ENCODE results near the gene PHACTR2.
"Not testable (repeated sequence)": the region's sequence is repeated elsewhere in the genome, so short reads cannot be mapped to it uniquely, and the experiment has no call there.

PHACTR2 gene

GRCh38 chr6:143664171-143664570, 13.6 kb upstream of the PHACTR2 start:
- Mint-ChIP-seq H3K27ac (no peak overlapping the region), H3K9me3 (peaks cover 34% of the 10 kb centered on the region), H3K36me3 (peaks cover 36% of the 10 kb centered on the region), H3K4me3 (no peak overlapping the region), H3K4me1 (no peaks in the 10 kb centered on the region), H3K27me3 (no peaks in the 10 kb centered on the region)

DNA sequence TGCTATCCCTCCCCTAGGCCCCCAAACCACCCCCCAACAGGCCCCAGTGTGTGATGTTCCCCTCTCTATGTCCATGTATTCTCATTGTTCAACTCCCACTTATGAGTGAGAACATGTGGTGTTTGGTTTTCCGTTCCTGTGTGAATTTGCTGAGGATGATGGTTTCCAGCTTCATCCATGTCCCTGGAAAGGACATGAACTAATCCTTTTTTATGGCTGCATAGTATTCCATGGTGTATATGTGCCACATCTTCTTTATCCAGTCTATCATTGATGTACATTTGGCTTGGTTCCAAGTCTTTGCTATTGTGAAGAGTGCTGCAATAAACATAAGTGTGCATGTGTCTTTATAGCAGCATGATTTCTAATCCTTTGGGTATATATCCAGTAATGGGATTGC, 11.8 kb upstream of the PHACTR2 start:
- H3K9me3 Mint-ChIP-seq: peaks cover 26% of the 10 kb centered on the region
- H3K27ac Mint-ChIP-seq: not testable (repeated sequence)

DNA sequence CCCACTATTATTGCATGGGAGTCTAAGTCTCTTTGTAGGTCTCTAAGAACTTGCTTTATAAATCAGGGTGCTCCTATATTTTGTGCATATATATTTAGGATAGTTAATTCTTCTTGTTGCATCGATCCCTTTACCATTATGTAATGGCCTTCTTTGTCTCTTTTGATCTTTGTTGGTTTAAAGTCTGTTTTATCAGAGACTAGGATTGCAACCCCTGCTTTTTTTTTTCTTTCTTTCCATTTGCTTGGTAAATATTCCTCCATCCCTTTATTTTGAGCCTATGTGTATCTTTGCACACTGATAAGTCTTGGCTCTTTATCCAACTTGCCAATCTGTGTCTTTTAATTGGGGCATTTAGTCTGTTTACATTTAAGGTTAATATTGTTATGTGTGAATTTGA, 8.3 kb upstream of the PHACTR2 start:
- not testable (repeated sequence) for H3K4me1 Mint-ChIP-seq, H3K4me3 Mint-ChIP-seq, H3K27ac Mint-ChIP-seq, H3K27me3 Mint-ChIP-seq
- peaks cover 13% of the 10 kb centered on the region for H3K9me3 Mint-ChIP-seq
- peaks cover 29% of the 10 kb centered on the region for H3K36me3 Mint-ChIP-seq

More for the DNA sequence above, 11.8 kb upstream of the PHACTR2 start:
- H3K27me3 Mint-ChIP-seq, H3K4me1 Mint-ChIP-seq, H3K4me3 Mint-ChIP-seq: not testable (repeated sequence)
- H3K36me3 Mint-ChIP-seq: peaks cover 37% of the 10 kb centered on the region

DNA sequence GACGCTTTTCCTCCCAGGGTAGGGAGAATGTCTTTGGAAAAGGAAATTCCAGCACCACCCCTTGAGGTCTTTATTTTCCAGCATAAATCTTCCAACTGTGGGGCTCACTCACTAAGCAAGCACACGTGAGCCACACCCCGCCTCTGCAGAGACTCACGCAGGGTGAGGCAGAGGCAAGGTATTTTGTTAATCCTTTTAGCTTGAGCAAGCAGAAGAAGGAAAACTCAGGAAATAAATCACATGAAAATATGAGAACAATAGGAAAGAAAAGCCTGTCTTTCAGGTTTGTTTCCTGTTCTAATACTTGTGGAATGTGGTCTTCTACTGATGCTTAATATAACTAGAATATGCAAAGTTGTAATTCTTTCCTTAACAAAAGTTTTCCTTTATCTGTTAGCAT, 4.1 kb upstream of the PHACTR2 start:
- H3K27ac Mint-ChIP-seq: no peak overlapping the region
- H3K4me1 Mint-ChIP-seq: peaks cover 8% of the 10 kb centered on the region
- no peaks in the 10 kb centered on the region for H3K27me3 Mint-ChIP-seq
- peaks cover 14% of the 10 kb centered on the region for H3K36me3 Mint-ChIP-seq
- no peak overlapping the region for H3K4me3 Mint-ChIP-seq
- H3K9me3 Mint-ChIP-seq: peaks cover 5% of the 10 kb centered on the region

DNA sequence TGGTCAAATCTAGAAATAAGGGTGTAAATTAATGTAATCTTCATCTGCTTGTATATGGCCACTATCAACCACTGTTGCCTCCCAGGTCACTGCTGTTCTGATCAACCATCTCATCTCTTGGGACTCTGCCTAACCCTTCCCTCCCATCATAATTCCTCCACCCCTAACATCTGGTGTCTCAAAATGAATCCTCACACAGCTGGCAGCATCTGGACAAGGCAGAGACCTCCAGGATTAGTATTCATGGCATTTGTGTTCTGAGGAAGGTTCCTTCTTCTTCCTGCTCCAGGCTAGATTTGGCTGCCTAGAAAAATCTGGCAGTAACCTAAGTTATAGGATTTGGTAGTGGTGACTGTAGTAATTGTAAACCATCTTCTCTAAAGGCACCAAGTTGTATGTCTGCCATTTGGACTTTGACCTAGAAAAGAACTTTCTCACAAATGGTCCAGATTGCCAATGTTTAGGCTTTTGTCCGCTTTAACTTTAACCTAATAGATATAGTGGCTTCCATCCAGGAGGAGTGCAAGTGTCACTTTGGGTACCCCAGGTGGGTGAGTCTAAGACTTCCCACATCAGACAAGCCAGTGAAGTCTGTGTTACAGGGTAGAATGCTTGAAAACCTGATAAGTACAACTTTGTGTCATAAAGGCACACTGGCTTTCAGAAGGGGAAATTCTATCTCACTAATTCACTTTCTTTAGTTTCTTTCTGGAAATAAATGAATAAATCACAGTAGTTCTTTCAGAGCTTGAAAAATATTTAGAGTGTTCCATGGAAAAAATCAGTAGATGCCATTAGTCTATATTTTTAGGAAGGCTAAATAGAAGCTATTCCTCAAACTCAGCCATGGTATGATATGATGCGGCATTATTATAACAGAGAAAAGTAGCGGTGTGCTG, 3.0 kb upstream of the PHACTR2 start:
- no peaks in the 10 kb centered on the region for H3K9me3 Mint-ChIP-seq

GRCh38 chr6:143675382-143675900, 2.3 kb upstream of the PHACTR2 start:
- Mint-ChIP-seq H3K27ac (no peak overlapping the region), H3K36me3 (peaks cover 2% of the 10 kb centered on the region), H3K9me3 (no peaks in the 10 kb centered on the region), H3K4me3 (no peak overlapping the region), H3K4me1 (peaks cover 24% of the 10 kb centered on the region), H3K27me3 (no peaks in the 10 kb centered on the region)

More for the DNA sequence above, 3.0 kb upstream of the PHACTR2 start:
- no peak overlapping the region for H3K4me3 Mint-ChIP-seq
- H3K36me3 Mint-ChIP-seq: peaks cover 5% of the 10 kb centered on the region
- H3K27ac Mint-ChIP-seq: no peak overlapping the region
- H3K27me3 Mint-ChIP-seq: no peaks in the 10 kb centered on the region
- H3K4me1 Mint-ChIP-seq: peaks cover 19% of the 10 kb centered on the region

GRCh38 chr6:143675946-143676345, 1.8 kb upstream of the PHACTR2 start:
- Mint-ChIP-seq H3K4me3 (peak overlapping the region; percentile 30), H3K9me3 (no peaks in the 10 kb centered on the region), H3K27ac (no peak overlapping the region), H3K36me3 (no peaks in the 10 kb centered on the region), H3K27me3 (no peaks in the 10 kb centered on the region), H3K4me1 (peaks cover 29% of the 10 kb centered on the region)

GRCh38 chr6:143676437-143677045, 1.2 kb upstream of the PHACTR2 start:
- H3K4me1 Mint-ChIP-seq: peaks cover 34% of the 10 kb centered on the region
- H3K27ac Mint-ChIP-seq: no peak overlapping the region
- H3K36me3 Mint-ChIP-seq: no peaks in the 10 kb centered on the region
- peaks cover 4% of the 10 kb centered on the region for H3K9me3 Mint-ChIP-seq
- no peaks in the 10 kb centered on the region for H3K27me3 Mint-ChIP-seq
- H3K4me3 Mint-ChIP-seq: no peak overlapping the region

DNA sequence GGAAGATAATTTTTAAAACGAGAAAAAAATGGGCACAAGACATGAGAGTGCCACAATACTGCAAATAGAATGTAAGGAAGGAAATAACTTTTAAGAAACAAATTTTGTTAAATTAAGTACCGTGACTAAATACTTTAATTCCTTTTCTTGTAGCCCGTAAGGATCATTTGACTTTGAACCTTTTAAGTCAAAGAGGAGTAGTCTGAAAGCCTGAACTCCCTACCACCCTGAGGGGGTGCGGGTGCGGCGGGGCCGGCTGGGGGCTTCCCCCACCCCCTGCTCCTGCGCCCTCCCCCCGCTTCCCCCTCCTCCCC, 231 bp upstream of the PHACTR2 start:
- Mint-ChIP-seq H3K27me3 (no peaks in the 10 kb centered on the region), H3K36me3 (peaks cover 6% of the 10 kb centered on the region), H3K27ac (no peak overlapping the region), H3K4me3 (peak overlapping the region; percentile 90), H3K4me1 (peaks cover 34% of the 10 kb centered on the region), H3K9me3 (peaks cover 11% of the 10 kb centered on the region)

DNA sequence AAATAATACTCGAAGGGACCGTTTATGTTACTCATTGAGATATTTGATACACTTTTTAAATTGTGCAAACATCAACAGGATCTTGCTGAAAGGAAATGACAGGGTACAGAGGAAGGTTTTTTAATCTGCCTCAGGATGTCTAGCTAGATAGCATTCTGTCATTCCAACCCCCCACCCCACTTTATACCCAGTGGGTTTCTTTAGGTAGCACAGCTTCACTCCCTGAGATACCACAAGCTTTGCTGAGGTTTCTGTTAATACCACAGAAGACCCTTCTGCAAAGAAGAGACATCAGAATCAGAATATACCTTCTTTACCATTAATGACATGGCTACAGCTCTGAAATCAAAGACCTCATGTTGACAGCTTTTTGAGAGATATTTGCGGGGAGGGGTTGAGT, 1.3 kb downstream of the PHACTR2 start:
- H3K27ac Mint-ChIP-seq: no peak overlapping the region
- no peaks in the 10 kb centered on the region for H3K27me3 Mint-ChIP-seq
- peaks cover 15% of the 10 kb centered on the region for H3K9me3 Mint-ChIP-seq
- peaks cover 12% of the 10 kb centered on the region for H3K36me3 Mint-ChIP-seq
- H3K4me1 Mint-ChIP-seq: peaks cover 34% of the 10 kb centered on the region
- peak overlapping the region; percentile 90 for H3K4me3 Mint-ChIP-seq

- Mint-ChIP-seq H3K9me3 (peaks cover 15% of the 10 kb centered on the region), H3K27me3 (no peaks in the 10 kb centered on the region), H3K4me3 (no peak overlapping the region), H3K27ac (no peak overlapping the region), H3K36me3 (peaks cover 12% of the 10 kb centered on the region), H3K4me1 (peaks cover 34% of the 10 kb centered on the region)
Measured at GRCh38 chr6:143680141-143680540, 2.4 kb downstream of the PHACTR2 start.

GRCh38 chr6:143682805-143683204, 5.0 kb downstream of the PHACTR2 start:
- Mint-ChIP-seq H3K27ac (no peak overlapping the region), H3K4me3 (no peak overlapping the region), H3K27me3 (no peaks in the 10 kb centered on the region), H3K4me1 (peaks cover 31% of the 10 kb centered on the region), H3K36me3 (peaks cover 14% of the 10 kb centered on the region), H3K9me3 (peaks cover 15% of the 10 kb centered on the region)

GRCh38 chr6:143684486-143684885, 6.7 kb downstream of the PHACTR2 start:
- Mint-ChIP-seq H3K27me3 (no peaks in the 10 kb centered on the region), H3K9me3 (peaks cover 15% of the 10 kb centered on the region), H3K36me3 (peaks cover 15% of the 10 kb centered on the region), H3K4me1 (peaks cover 27% of the 10 kb centered on the region), H3K4me3 (no peak overlapping the region), H3K27ac (no peak overlapping the region)

- Mint-ChIP-seq H3K27ac (no peak overlapping the region), H3K4me1 (peaks cover 25% of the 10 kb centered on the region), H3K27me3 (no peaks in the 10 kb centered on the region), H3K36me3 (peaks cover 15% of the 10 kb centered on the region), H3K9me3 (peaks cover 15% of the 10 kb centered on the region), H3K4me3 (no peak overlapping the region)
Measured at GRCh38 chr6:143685653-143686052, 7.9 kb downstream of the PHACTR2 start.

DNA sequence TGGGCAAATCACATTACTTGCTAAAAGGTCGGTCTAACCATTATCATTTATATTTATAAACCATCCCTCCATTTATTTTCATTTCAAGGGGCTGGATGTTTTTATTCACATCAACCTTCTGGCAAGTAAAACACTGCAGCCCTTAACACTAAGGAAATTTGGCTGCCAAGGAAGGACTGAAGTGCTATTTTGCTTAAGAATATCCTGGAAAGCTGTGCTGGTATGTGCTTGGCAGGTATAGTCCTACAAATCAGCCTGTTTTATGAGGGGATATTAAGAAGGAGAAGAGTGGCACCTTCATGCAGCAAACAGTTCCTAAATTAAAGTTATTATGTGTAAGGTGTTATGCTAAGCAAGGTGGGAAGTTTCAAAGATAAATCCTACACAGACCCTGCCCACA, 9.8 kb downstream of the PHACTR2 start:
- Mint-ChIP-seq H3K4me3 (no peak overlapping the region), H3K4me1 (peaks cover 20% of the 10 kb centered on the region), H3K9me3 (peaks cover 4% of the 10 kb centered on the region), H3K27ac (no peak overlapping the region), H3K27me3 (no peaks in the 10 kb centered on the region), H3K36me3 (peaks cover 9% of the 10 kb centered on the region)

DNA sequence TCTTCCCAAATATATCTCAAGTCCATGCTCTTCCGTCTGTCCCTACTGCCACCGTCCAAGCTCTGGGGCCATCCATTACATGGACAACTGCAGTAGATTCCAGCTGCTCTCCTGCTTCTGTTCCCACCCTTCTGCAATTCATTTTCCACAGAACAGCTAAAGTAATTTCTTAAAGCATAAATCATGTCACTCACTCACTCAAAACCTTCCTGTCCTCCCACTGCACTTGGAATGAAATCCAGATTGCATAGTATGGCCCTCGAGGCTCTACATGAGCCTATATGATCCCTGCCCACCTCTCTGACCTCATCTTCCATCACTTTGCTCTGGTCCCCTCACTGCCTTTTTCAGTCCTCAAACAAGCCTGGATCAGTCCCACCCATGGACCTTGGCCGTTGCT, 10.9 kb downstream of the PHACTR2 start:
- Mint-ChIP-seq H3K36me3 (peaks cover 4% of the 10 kb centered on the region), H3K4me3 (no peak overlapping the region), H3K27me3 (no peaks in the 10 kb centered on the region), H3K4me1 (peaks cover 20% of the 10 kb centered on the region), H3K9me3 (no peaks in the 10 kb centered on the region), H3K27ac (no peak overlapping the region)

Data from activated naive CD4-positive, alpha-beta T cell treated with anti-CD3 and anti-CD28 coated beads, Interleukin-2, amount 50 U/mL, for 24 hours (primary cell).